GM21360 (cell line): Measurements from ENCODE around the gene AIG1.
"Not testable (repeated sequence)": the region's sequence is repeated elsewhere in the genome, so short reads cannot be mapped to it uniquely, and the experiment has no call there.

Experiments used
- ATAC-seq: cut with Tn5 transposase; IDR thresholded peaks from one replicate; pipeline ENCODE4 v1.9.1; 2021; ENCODE audit warnings: mild to moderate bottlenecking, moderate library complexity; ENCODE audit not compliant: unreplicated experiment

AIG1 gene

GRCh38 chr6:143055213-143055612, 5.5 kb upstream of the AIG1 start:
- ATAC-seq: no peak

DNA sequence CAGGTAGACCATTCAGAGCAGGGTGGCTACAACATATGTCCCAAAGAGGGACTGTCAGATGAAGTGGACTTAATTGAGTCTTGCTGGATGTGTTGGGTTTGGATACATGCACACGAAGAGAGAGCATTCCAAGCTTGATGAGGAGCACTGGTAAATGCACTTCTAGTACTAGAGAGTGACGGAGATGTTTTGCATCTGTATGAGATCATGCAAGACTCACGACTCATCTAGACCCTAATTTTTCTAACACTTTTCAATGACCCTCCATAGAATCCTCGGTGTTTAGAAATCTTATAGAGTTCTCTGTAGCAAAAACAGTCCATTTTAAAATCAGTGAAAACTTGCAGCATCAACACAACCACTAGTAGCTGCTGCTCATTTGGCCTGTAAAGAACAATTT, 4.8 kb upstream of the AIG1 start:
- no peak for ATAC-seq

GRCh38 chr6:143058987-143059386, 1.7 kb upstream of the AIG1 start:
- no peak for ATAC-seq

GRCh38 chr6:143059663-143060353, 881 bp upstream of the AIG1 start:
- no peak for ATAC-seq

DNA sequence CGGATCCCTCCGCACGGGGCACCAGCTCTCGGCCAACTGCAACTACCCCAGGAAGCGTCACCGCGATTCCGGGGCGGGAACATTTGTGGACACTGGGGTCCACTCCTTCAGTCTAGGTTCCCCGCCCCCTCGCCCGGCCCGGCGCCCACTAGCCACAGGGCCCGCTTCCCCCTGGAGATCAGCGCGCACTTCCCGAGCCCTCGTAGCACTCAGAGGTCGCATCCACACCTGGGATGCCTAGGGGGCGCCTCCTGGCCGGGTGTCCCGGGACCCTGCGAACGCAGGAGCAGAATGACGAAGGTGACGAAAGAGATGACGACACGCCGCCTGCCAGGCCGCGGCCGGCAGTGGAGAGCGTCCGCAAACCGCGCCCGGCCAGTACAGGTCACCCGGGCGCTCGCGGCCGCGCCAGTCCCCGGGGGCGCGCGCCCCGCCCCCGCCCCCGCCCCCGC, 309 bp upstream of the AIG1 start:
- peak; percentile 62 for ATAC-seq

GRCh38 chr6:143061597-143062385, 1.1 kb downstream of the AIG1 start:
- ATAC-seq: no peak

GRCh38 chr6:143062551-143062950, 1.9 kb downstream of the AIG1 start:
- no peak for ATAC-seq

GRCh38 chr6:143063631-143064030, 2.9 kb downstream of the AIG1 start:
- no peak for ATAC-seq

GRCh38 chr6:143064271-143064670, 3.6 kb downstream of the AIG1 start:
- ATAC-seq: no peak

DNA sequence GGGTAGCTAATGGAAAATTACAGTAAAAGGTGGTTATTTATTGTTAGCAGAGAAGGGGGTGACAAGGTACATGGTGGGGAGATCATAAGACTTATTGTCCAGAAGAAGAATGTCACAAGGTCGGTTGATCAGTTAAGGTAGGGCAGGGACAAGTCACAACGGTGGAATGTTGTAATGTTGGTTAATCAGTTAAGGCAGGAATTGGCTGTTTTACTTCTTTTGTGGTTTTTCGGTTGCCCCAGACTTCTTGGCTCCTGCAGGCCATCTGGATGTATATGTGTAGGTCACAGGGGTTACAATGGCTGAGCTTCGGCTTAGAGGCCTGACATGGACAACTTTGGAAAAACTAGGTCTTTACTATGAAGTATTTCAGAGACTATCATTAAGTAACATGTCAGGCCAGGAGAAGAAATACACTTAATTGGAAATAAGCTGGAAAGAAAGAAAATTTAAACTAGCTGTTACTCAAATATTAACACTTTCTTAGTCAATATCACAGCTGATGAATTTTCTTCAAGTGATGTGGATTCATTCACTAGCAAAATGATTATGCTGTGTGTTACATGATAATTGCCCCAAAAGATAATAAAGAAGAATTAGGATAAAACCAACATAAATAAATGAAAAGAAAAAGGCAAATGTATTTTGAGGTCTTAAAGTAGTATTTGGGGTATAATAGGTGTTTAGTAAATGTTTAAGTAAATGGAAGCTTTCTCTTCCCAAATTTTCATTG, 4.4 kb downstream of the AIG1 start:
- no peak for ATAC-seq

DNA sequence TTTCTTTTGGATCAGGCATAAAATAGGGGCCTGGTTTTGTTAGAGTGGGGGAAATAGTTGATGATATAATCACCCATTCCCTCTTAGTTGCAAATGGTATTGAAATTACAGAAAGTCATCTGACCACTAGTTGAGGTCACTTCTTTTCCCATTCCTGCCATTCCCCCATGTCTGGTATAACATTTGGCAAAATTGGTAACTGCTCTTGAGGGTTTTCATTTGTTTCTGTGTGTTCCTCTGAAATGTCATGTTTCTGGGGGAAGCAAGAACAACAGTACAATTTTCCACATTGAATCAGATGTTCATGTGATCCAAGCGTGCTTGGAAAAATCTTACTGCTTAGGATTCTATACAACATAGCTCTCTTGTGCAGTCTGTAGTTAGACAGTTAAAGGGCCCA, 7.3 kb downstream of the AIG1 start:
- no peak for ATAC-seq

GRCh38 chr6:143074101-143074500, 13.4 kb downstream of the AIG1 start:
- ATAC-seq: no peak

GRCh38 chr6:143074670-143075318, 14.1 kb downstream of the AIG1 start:
- ATAC-seq: no peak

- ATAC-seq: no peak
These were observed 18.0 kb downstream of the AIG1 start for GRCh38 chr6:143078468-143079324.

GRCh38 chr6:143079325-143079640, 18.6 kb downstream of the AIG1 start:
- ATAC-seq: no peak

GRCh38 chr6:143082274-143082673, 21.6 kb downstream of the AIG1 start:
- ATAC-seq: not testable (repeated sequence)

GRCh38 chr6:143084019-143084418, 23.3 kb downstream of the AIG1 start:
- ATAC-seq: not testable (repeated sequence)

DNA sequence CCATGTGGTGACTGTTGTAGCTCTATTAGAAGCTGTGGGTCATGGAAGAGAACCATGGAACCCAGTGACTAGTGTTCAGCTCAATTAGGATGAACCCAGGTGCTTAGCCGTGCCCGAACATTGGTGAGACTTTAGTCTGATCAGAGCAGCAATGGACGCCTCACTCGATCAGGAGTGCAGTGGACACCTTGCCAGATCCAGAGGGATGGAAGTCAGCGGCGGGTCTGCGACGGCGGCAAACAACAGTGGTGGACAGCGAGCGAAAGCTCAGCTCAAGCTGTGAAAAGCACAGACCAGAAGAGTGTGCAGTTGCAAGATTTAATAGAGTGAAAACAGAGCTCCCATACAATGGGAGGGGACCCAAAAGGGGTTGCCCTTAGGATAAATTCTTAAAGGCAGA, 26.6 kb downstream of the AIG1 start:
- not testable (repeated sequence) for ATAC-seq

GRCh38 chr6:143087856-143088255, 27.2 kb downstream of the AIG1 start:
- no peak for ATAC-seq

GRCh38 chr6:143090314-143091044, 29.8 kb downstream of the AIG1 start:
- no peak for ATAC-seq
